ENCODE data around the gene SLC25A21. TPM values are rescaled to one million over a fixed set of nuclear protein-coding genes. Genes with fewer than 3 reads are reported as not detected.

The SLC25A21 gene
- total RNA-seq, 1 donor from 2014 or later, result 6.4 TPM

GRCh38 chr14:36820901-36821300 is 351.5 kb downstream of the SLC25A21 start:
- no peak overlapping the region for H3K27ac Mint-ChIP-seq
- no peaks in the 10 kb centered on the region for H3K36me3 Mint-ChIP-seq
- no peak overlapping the region for H3K4me2 ChIP-seq
- no peaks in the 10 kb centered on the region for H3K9me3 ChIP-seq (ENCODE audit: low read depth)
- H3K9ac ChIP-seq, result no peak overlapping the region
- no peaks in the 10 kb centered on the region for H4K20me1 ChIP-seq (ENCODE audit: low read depth)
- H3K9me3 Mint-ChIP-seq, result no peaks in the 10 kb centered on the region
- H3K36me3 ChIP-seq, result no peaks in the 10 kb centered on the region
- TF ChIP-seq EZH2phosphoT487 (IDR thresholded peaks at IDR 0.05) (no peak), EZH2 (IDR thresholded peaks at IDR 0.05) (no peak)
- TF ChIP-seq, protein P1, sequence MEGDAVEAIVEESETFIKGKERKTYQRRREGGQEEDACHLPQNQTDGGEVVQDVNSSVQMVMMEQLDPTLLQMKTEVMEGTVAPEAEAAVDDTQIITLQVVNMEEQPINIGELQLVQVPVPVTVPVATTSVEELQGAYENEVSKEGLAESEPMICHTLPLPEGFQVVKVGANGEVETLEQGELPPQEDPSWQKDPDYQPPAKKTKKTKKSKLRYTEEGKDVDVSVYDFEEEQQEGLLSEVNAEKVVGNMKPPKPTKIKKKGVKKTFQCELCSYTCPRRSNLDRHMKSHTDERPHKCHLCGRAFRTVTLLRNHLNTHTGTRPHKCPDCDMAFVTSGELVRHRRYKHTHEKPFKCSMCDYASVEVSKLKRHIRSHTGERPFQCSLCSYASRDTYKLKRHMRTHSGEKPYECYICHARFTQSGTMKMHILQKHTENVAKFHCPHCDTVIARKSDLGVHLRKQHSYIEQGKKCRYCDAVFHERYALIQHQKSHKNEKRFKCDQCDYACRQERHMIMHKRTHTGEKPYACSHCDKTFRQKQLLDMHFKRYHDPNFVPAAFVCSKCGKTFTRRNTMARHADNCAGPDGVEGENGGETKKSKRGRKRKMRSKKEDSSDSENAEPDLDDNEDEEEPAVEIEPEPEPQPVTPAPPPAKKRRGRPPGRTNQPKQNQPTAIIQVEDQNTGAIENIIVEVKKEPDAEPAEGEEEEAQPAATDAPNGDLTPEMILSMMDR (IDR thresholded peaks at IDR 0.05), result no peak
- H3K4me1 ChIP-seq, result peaks cover 14% of the 10 kb centered on the region
- H3K27ac ChIP-seq, result no peak overlapping the region
- H3K27me3 Mint-ChIP-seq (ENCODE audit: insufficient read depth, low read depth), result no peaks in the 10 kb centered on the region
- no peaks in the 10 kb centered on the region for H3K79me2 ChIP-seq (ENCODE audit: low read depth)
- peaks cover 5% of the 10 kb centered on the region for H3K4me1 Mint-ChIP-seq
- no peak overlapping the region for H3K4me3 ChIP-seq
- no peak overlapping the region for H2AFZ ChIP-seq (replicated peaks)
- no peak overlapping the region for H3K4me3 Mint-ChIP-seq
- H3F3A ChIP-seq (ENCODE audit: low read depth), result no peaks in the 10 kb centered on the region
- no peak for DNase-seq (ENCODE audit: low spot score)
- H3K27me3 ChIP-seq, result no peaks in the 10 kb centered on the region

- H3K27ac ChIP-seq, result no peak overlapping the region
- Mint-ChIP-seq H3K4me1 (peaks cover 5% of the 10 kb centered on the region), H3K36me3 (no peaks in the 10 kb centered on the region), H3K4me3 (no peak overlapping the region), H3K27me3 (ENCODE audit: insufficient read depth, low read depth) (no peaks in the 10 kb centered on the region), H3K27ac (no peak overlapping the region), H3K9me3 (no peaks in the 10 kb centered on the region)
- no peak overlapping the region for H3K4me3 ChIP-seq
- H3K79me2 ChIP-seq (ENCODE audit: low read depth), result no peaks in the 10 kb centered on the region
- no peaks in the 10 kb centered on the region for H3F3A ChIP-seq (ENCODE audit: low read depth)
- H3K9me3 ChIP-seq (ENCODE audit: low read depth), result no peaks in the 10 kb centered on the region
- no peak overlapping the region for H3K4me2 ChIP-seq
- H3K36me3 ChIP-seq, result no peaks in the 10 kb centered on the region
- no peak for TF ChIP-seq EZH2 (IDR thresholded peaks at IDR 0.05)
- no peak for TF ChIP-seq EZH2phosphoT487 (IDR thresholded peaks at IDR 0.05)
- TF ChIP-seq, protein P1 (IDR thresholded peaks at IDR 0.05), result no peak
- peaks cover 8% of the 10 kb centered on the region for H3K4me1 ChIP-seq
- H3K9ac ChIP-seq, result no peak overlapping the region
- H3K27me3 ChIP-seq, result no peaks in the 10 kb centered on the region
- no peaks in the 10 kb centered on the region for H4K20me1 ChIP-seq (ENCODE audit: low read depth)
- H2AFZ ChIP-seq (replicated peaks), result no peak overlapping the region
- DNase-seq (ENCODE audit: low spot score), result no peak
These were observed 352.2 kb downstream of the SLC25A21 start for GRCh38 chr14:36820111-36820709.

- Histone ChIP-seq H3K27me3 (no peaks in the 10 kb centered on the region), H3K4me3 (no peak overlapping the region), H3K79me2 (ENCODE audit: low read depth) (no peaks in the 10 kb centered on the region), H3K27ac (no peak overlapping the region), H3K4me1 (peaks cover 8% of the 10 kb centered on the region), H3F3A (ENCODE audit: low read depth) (no peaks in the 10 kb centered on the region), H2AFZ (replicated peaks) (no peak overlapping the region), H3K4me2 (peak overlapping the region; percentile 21), H3K36me3 (no peaks in the 10 kb centered on the region), H3K9ac (no peak overlapping the region), H3K9me3 (ENCODE audit: low read depth) (no peaks in the 10 kb centered on the region), H4K20me1 (ENCODE audit: low read depth) (no peaks in the 10 kb centered on the region)
- Mint-ChIP-seq H3K27ac (no peak overlapping the region), H3K9me3 (no peaks in the 10 kb centered on the region), H3K27me3 (ENCODE audit: insufficient read depth, low read depth) (no peaks in the 10 kb centered on the region), H3K4me1 (peaks cover 5% of the 10 kb centered on the region), H3K36me3 (no peaks in the 10 kb centered on the region), H3K4me3 (no peak overlapping the region)
- peak; percentile 25 for DNase-seq (ENCODE audit: low spot score)
- TF ChIP-seq EZH2phosphoT487 (IDR thresholded peaks at IDR 0.05) (no peak), EZH2 (IDR thresholded peaks at IDR 0.05) (no peak)
- TF ChIP-seq, protein P1 (IDR thresholded peaks at IDR 0.05), result no peak
These were observed 353.5 kb downstream of the SLC25A21 start for GRCh38 chr14:36818794-36819384.
